Esophagus muscularis mucosa (tissue), 4 donors: ENCODE measurements around the gene PRMT7. TPM values are rescaled to one million over a fixed set of nuclear protein-coding genes. Genes with fewer than 3 reads are reported as not detected.

ENCODE experiments used
- DNase-seq: peaks from one replicate; pipeline ENCODE4 v3.0.0-alpha.2; 2017; ENCODE audit errors: extremely low spot score
- H3K27ac ChIP-seq, 4 donors: fragments of 200-600 bp; sonication (generic); replicated peaks in 1 of 4; 1 replicate in 3 of 4; 2 replicates in 1 of 4; pipeline ENCODE4 v1.5.1; 2016 to 2019; ENCODE audit warnings: mild to moderate bottlenecking in 1 of 4
- H3K27me3 ChIP-seq, 4 donors: fragments of 200-600 bp; sonication (generic); one replicate each; pipeline versions ENCODE4 v1.5.1 to v1.6.0; 2016 to 2019
- H3K36me3 ChIP-seq, 4 donors: fragments of 200-600 bp; sonication (generic); one replicate each; pipeline ENCODE4 v1.5.1; 2016 to 2019
- H3K4me1 ChIP-seq, 4 donors: fragments of 200-600 bp; sonication (generic); one replicate each; pipeline ENCODE4 v1.5.1; 2016 to 2019
- H3K4me3 ChIP-seq, 4 donors: fragments of 200-600 bp; sonication (generic); 1 replicate in 2 of 4; 2 replicates in 2 of 4; pipeline ENCODE4 v1.5.1; 2016 to 2019; ENCODE audit warnings: mild to moderate bottlenecking in 4 of 4, moderate library complexity in 1 of 4
- H3K9me3 ChIP-seq, 4 donors: fragments of 200-600 bp; sonication (generic); 1 replicate in 3 of 4; 2 replicates in 1 of 4; pipeline ENCODE4 v1.5.1; 2016 to 2019
- EP300 ChIP-seq: sonication (generic); formaldehyde crosslinking; IDR thresholded peaks from one replicate; pipeline ENCODE4 v1.6.1; 2017; ENCODE audit warnings: antibody characterized with exemption
- POLR2A ChIP-seq: fragments of 450-650 bp; IDR thresholded peaks from one replicate; pipeline ENCODE4 v1.6.1; 2017; ENCODE audit warnings: antibody characterized with exemption, moderate library complexity, mild to moderate bottlenecking, low read depth
- POLR2AphosphoS5 ChIP-seq, 2 donors: sonication (generic); formaldehyde crosslinking; IDR thresholded peaks; one replicate each; pipeline ENCODE4 v1.6.1; 2017; ENCODE audit warnings: antibody characterized with exemption in 2 of 2
- WGBS: methylation state at CpG from one replicate; pipeline ENCODE4 v1.1.5; 2018; 5-methylcytosine and 5-hydroxymethylcytosine counted together
- intact Hi-C: fragments of 100-400 bp; cut with DNase I; formaldehyde crosslinking; loops from one replicate; pipeline ENCODE4 v1.15.1; 2023
- total RNA-seq, 4 donors: library from RNA; depleted of rRNA; stranded (reverse); fragments of >200 nt; gene quantifications; one replicate each; pipeline versions ENCODE4 v1.1.0 to v1.2.1, GENCODE V29; 2016
- TF ChIP-seq, protein P1 (sequence below), 3 experiments: fragments of 200-600 bp in 2 of 3; fragments of 450-650 bp in 1 of 3; sonication (generic) in 2 of 3; IDR thresholded peaks; one replicate each; pipeline ENCODE4 v1.5.1; 2017 to 2019; ENCODE audit warnings: antibody characterized with exemption in 3 of 3, mild to moderate bottlenecking in 2 of 3, moderate library complexity in 1 of 3

PRMT7 gene
- total RNA-seq, 4 donors from 2014 or later: 20.0 to 31.1 (median 26.8) TPM

DNA sequence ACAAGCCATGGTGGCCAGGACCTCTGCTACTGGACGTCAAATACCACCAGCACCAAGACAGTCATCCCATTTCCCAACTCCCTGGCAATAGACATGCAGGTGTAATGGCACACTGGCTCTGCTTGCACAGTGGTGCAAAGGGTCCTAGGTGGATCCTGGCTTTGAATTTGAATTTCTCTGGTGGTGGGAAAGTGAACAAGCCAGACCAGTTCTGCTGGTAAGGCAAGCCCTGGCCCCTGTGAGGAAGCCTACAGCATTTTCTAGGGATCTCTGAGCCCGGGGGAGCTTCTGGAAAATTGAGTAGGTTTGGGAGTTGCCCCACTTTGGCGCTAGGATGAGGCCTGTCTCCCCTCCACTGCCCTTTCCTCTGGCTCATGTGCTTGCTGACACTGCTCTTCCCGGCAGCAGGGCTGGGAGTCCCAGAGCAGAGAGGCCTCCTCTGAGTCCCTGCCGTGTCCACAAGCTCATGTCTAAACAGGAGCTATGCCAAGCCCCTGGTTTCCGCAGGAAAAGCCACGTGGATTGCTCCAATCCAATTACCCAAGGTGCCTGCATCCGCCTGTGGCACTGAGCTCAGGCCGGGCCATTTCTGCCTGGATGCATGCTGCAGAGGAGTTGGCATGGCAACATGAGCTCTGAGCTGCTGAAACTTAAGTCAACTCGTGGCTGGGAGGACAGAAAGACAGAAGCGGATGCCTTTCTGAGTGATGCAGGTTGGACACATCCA lies 67.0 kb downstream of the PRMT7 start:
- no peaks in the 10 kb centered on the region for H3K9me3 ChIP-seq
- no peak for DNase-seq
- WGBS: 73% methylated on average over 11 of the region's 11 CpGs
- no peak overlapping the region for H3K27ac ChIP-seq
- H3K36me3 ChIP-seq: no peaks in the 10 kb centered on the region
- no peak overlapping the region for H3K4me3 ChIP-seq
- H3K27me3 ChIP-seq: no peaks in the 10 kb centered on the region
- H3K4me1 ChIP-seq: no peaks in the 10 kb centered on the region
- intact Hi-C loops: no loop called here
- TF ChIP-seq, protein P1, sequence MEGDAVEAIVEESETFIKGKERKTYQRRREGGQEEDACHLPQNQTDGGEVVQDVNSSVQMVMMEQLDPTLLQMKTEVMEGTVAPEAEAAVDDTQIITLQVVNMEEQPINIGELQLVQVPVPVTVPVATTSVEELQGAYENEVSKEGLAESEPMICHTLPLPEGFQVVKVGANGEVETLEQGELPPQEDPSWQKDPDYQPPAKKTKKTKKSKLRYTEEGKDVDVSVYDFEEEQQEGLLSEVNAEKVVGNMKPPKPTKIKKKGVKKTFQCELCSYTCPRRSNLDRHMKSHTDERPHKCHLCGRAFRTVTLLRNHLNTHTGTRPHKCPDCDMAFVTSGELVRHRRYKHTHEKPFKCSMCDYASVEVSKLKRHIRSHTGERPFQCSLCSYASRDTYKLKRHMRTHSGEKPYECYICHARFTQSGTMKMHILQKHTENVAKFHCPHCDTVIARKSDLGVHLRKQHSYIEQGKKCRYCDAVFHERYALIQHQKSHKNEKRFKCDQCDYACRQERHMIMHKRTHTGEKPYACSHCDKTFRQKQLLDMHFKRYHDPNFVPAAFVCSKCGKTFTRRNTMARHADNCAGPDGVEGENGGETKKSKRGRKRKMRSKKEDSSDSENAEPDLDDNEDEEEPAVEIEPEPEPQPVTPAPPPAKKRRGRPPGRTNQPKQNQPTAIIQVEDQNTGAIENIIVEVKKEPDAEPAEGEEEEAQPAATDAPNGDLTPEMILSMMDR (IDR thresholded peaks at IDR 0.05): no peak
- TF ChIP-seq POLR2AphosphoS5 (IDR thresholded peaks at IDR 0.05) (no peak), POLR2A (no peak), EP300 (no peak)

DNA sequence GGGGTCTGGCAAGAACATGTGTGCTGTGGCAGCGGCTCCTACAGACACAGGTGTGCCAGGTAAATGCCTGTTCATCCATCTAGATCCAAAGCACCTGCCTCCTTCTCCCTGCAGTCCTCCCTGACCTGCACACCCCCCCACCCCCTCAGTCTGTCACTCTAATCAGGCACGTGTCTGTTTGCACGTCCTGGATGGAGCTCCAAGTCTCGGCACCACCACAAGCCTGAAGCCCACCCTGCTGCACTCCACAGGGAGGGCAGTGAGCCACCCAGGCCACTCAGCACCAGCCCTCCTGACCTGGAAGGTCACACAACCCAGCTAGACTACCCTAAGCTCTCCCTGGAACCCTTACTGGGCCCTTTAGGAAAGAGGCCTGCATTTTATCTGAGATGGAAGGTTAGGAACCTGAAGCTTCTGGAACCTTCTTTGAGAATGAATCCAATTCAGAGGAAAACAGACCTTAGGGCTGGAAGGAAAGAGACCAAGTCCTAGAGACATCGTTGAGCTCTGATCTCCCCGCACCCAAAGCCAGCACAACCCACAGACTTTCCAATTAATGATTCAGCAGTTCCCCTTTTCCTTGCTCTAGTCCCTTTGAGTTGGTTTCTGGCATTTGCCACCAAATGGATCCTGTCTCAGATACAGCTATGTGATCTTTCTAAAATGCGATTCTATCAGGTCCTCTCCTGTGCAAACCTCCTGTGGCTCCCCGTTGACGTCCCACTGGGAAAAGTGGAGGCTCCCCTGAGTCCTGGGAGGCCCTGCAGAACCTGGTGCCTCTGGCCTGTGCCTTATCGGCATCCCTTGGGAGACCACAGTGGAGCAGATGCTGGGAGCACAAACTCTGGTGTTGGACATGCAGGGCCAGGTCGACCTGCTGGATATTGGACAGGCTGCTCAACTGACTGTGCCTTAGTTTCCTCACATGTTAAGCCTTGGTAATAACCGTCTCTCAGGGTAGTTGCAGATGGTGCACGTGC lies 67.9 kb downstream of the PRMT7 start:
- H3K36me3 ChIP-seq: no peaks in the 10 kb centered on the region
- H3K27me3 ChIP-seq: no peaks in the 10 kb centered on the region
- DNase-seq: no peak
- 86% methylated on average over 13 of the region's 13 CpGs for WGBS
- intact Hi-C loops: no loop called here
- H3K4me3 ChIP-seq: no peak overlapping the region
- H3K9me3 ChIP-seq: no peaks in the 10 kb centered on the region
- TF ChIP-seq POLR2A (no peak), EP300 (no peak), POLR2AphosphoS5 (IDR thresholded peaks at IDR 0.05) (no peak)
- TF ChIP-seq, protein P1 (IDR thresholded peaks at IDR 0.05): no peak
- H3K27ac ChIP-seq: no peak overlapping the region
- H3K4me1 ChIP-seq: no peaks in the 10 kb centered on the region

DNA sequence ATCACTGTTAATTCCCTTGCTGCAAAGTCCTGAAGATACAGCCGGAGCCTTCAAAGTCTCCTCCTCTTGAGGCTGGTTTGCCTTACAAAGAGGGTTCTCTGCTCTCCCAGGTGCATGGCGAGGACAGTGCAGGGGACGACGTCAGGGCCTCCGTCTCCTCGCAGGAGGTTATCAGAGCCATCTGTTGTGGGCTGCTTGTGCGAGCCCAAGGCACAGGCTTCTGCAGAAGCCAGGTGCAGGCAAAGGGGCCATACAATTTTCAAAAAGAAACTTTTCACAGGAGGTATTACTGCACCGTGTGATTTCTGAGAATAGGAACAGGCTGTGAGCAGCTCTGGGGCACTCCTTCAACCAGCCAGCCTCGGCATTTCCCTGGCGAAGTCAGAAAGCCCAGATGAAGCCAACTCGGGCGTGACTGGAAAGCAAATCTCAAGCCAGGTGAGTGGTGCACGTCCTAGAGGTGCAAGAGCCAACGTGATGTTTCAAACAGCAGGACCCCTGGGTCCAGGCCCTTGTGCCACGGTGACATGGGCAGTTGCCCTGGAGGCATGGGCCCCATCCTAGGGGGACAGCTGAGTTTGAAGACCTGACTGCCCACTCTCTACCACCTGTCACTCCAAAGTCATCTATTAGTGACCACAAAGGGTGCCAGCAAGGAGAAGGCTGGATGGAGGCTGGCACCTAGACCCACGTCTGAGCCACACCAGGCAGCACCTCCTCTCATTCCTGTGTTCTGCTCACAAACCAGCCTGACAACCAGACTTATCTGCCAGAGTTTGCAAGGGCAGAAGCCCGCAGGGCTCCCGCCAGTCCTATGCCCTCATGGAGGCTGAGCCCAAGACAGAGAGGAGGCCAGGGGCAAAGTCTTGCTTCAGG lies 68.9 kb downstream of the PRMT7 start:
- Histone ChIP-seq H3K4me1 (no peaks in the 10 kb centered on the region), H3K27me3 (no peaks in the 10 kb centered on the region), H3K9me3 (no peaks in the 10 kb centered on the region), H3K36me3 (no peaks in the 10 kb centered on the region), H3K4me3 (no peak overlapping the region), H3K27ac (no peak overlapping the region)
- no peak for TF ChIP-seq EP300
- TF ChIP-seq POLR2A: no peak
- no peak for TF ChIP-seq POLR2AphosphoS5 (IDR thresholded peaks at IDR 0.05)
- TF ChIP-seq, protein P1 (IDR thresholded peaks at IDR 0.05): no peak
- WGBS: 73% methylated on average over 16 of the region's 18 CpGs
- no peak for DNase-seq
- intact Hi-C loops: no loop called here

DNA sequence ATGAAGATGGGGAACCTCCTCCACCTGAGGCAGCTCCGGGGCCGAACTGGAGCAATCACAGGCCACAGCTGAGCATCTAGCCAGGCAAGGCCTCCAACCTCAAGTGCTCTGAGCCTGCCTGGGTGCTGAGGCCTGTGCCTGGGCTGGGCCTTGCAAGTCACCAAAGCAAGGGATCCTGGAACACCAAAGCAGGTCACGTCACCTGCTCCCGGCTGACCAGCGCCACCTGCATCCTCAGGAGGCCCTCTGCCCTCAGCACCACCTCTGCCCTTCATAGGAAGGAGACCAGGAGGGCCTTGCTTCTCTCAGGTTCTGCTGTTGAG lies 69.5 kb downstream of the PRMT7 start:
- Histone ChIP-seq H3K9me3 (no peaks in the 10 kb centered on the region), H3K27me3 (no peaks in the 10 kb centered on the region), H3K4me1 (no peaks in the 10 kb centered on the region), H3K27ac (no peak overlapping the region), H3K4me3 (no peak overlapping the region), H3K36me3 (no peaks in the 10 kb centered on the region)
- intact Hi-C loops: no loop called here
- no CpG with 5 or more reads among the region's 5 CpGs for WGBS
- TF ChIP-seq EP300: no peak
- TF ChIP-seq, protein P1 (IDR thresholded peaks at IDR 0.05): no peak
- no peak for TF ChIP-seq POLR2A
- TF ChIP-seq POLR2AphosphoS5 (IDR thresholded peaks at IDR 0.05): no peak
- no peak for DNase-seq
